LNCAP (cell line): ENCODE measurements around the gene CMC1.

ENCODE experiments used
- TF ChIP-seq, protein P1 (sequence below): fragments of 450-650 bp; IDR thresholded peaks from 2 replicates; pipeline ENCODE4 v1.5.1; 2017; ENCODE audit warnings: mild to moderate bottlenecking

Gene CMC1

GRCh38 chr3:28349469-28350000 is 108.1 kb downstream of the CMC1 start:
- TF ChIP-seq, protein P1, sequence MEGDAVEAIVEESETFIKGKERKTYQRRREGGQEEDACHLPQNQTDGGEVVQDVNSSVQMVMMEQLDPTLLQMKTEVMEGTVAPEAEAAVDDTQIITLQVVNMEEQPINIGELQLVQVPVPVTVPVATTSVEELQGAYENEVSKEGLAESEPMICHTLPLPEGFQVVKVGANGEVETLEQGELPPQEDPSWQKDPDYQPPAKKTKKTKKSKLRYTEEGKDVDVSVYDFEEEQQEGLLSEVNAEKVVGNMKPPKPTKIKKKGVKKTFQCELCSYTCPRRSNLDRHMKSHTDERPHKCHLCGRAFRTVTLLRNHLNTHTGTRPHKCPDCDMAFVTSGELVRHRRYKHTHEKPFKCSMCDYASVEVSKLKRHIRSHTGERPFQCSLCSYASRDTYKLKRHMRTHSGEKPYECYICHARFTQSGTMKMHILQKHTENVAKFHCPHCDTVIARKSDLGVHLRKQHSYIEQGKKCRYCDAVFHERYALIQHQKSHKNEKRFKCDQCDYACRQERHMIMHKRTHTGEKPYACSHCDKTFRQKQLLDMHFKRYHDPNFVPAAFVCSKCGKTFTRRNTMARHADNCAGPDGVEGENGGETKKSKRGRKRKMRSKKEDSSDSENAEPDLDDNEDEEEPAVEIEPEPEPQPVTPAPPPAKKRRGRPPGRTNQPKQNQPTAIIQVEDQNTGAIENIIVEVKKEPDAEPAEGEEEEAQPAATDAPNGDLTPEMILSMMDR: 0 out of 2 replicates have a peak, but pooled peaks have one; percentile 2
